ENCODE results near the gene SLC1A7. TPM values are rescaled to one million over a fixed set of nuclear protein-coding genes. Genes with fewer than 3 reads are reported as not detected.

Gene SLC1A7
- total RNA-seq, 1 experiment from 2014 or later: not detected

GRCh38 chr1:53166912-53167311 lies 24.5 kb upstream of the SLC1A7 start:
- no peak for ATAC-seq
- H3K9ac ChIP-seq (ENCODE audit: low read length): no peak overlapping the region
- TF ChIP-seq EZH2phosphoT487 (IDR thresholded peaks at IDR 0.05; ENCODE audit: borderline replicate concordance) (no peak), JUND (IDR thresholded peaks at IDR 0.05) (no peak), CBX3 (IDR thresholded peaks at IDR 0.05; ENCODE audit: low read depth) (no peak), POLR2A (IDR thresholded peaks at IDR 0.05; ENCODE audit: borderline replicate concordance, extremely low read depth, insufficient read depth, insufficient read length) (no peak), SRF (IDR thresholded peaks at IDR 0.05; ENCODE audit: low read depth) (no peak)
- no peaks in the 10 kb centered on the region for H3K9me3 ChIP-seq (ENCODE audit: control insufficient read depth in 1 of 2, insufficient read depth in 1 of 2, low read depth in 1 of 2, low read length in 2 of 2)
- H3K4me3 ChIP-seq (replicated peaks in 1 of 2; ENCODE audit: low read depth in 1 of 2, low read length in 2 of 2): no peak overlapping the region
- no peaks in the 10 kb centered on the region for H3K4me1 ChIP-seq (ENCODE audit: control insufficient read depth in 1 of 2, insufficient read depth in 2 of 2, low read length in 2 of 2)
- ChIA-PET RAD21 (ENCODE audit: low non-redundant PET in 1 of 2, low total read pairs in 2 of 2, uncharacterized antibody in 2 of 2, unreplicated experiment in 2 of 2) (no interaction called here), POLR2A (no interaction called here), CTCF (interaction anchor here (0.9 kb wide), 1 partner anchor 14 kb away, joined by 3 read pairs; no protein-coding TSS in a partner anchor)
- H2AFZ ChIP-seq (ENCODE audit: low read depth, low read length, poor library complexity, severe bottlenecking): no peak overlapping the region
- DNase-seq (ENCODE audit: low read depth, low spot score): no peak
- no peaks in the 10 kb centered on the region for H3K9me2 ChIP-seq (ENCODE audit: insufficient read depth)
- intact Hi-C loops (cut with micrococcal nuclease): no loop called here
- no peaks in the 10 kb centered on the region for H3K27me3 ChIP-seq (ENCODE audit: insufficient read depth, low read length)
- no TSS peak for BruUV-seq (replicated peaks)
- H3K79me2 ChIP-seq (ENCODE audit: insufficient read depth, low read length): no peaks in the 10 kb centered on the region
- H4K20me1 ChIP-seq (ENCODE audit: insufficient read depth): no peaks in the 10 kb centered on the region
- no peaks in the 10 kb centered on the region for H3K36me3 ChIP-seq (ENCODE audit: control insufficient read depth in 1 of 2, insufficient read depth in 2 of 2, low read length in 2 of 2)
- no peak overlapping the region for H3K27ac ChIP-seq (ENCODE audit: low read depth, low read length)
- H3K4me2 ChIP-seq (ENCODE audit: low read length): no peak overlapping the region

GRCh38 chr1:53166366-53166765 lies 23.9 kb upstream of the SLC1A7 start:
- Histone ChIP-seq H4K20me1 (ENCODE audit: insufficient read depth) (no peaks in the 10 kb centered on the region), H3K27me3 (ENCODE audit: insufficient read depth, low read length) (no peaks in the 10 kb centered on the region), H3K9me3 (ENCODE audit: control insufficient read depth in 1 of 2, insufficient read depth in 1 of 2, low read depth in 1 of 2, low read length in 2 of 2) (no peaks in the 10 kb centered on the region), H3K4me1 (ENCODE audit: control insufficient read depth in 1 of 2, insufficient read depth in 2 of 2, low read length in 2 of 2) (no peaks in the 10 kb centered on the region), H3K27ac (ENCODE audit: low read depth, low read length) (no peak overlapping the region), H3K79me2 (ENCODE audit: insufficient read depth, low read length) (no peaks in the 10 kb centered on the region), H3K36me3 (ENCODE audit: control insufficient read depth in 1 of 2, insufficient read depth in 2 of 2, low read length in 2 of 2) (no peaks in the 10 kb centered on the region), H2AFZ (ENCODE audit: low read depth, low read length, poor library complexity, severe bottlenecking) (no peak overlapping the region), H3K4me2 (ENCODE audit: low read length) (no peak overlapping the region), H3K4me3 (replicated peaks in 1 of 2; ENCODE audit: low read depth in 1 of 2, low read length in 2 of 2) (no peak overlapping the region), H3K9me2 (ENCODE audit: insufficient read depth) (no peaks in the 10 kb centered on the region), H3K9ac (ENCODE audit: low read length) (no peak overlapping the region)
- ChIA-PET CTCF (interaction anchor here (0.9 kb wide), 1 partner anchor 14 kb away, joined by 3 read pairs; no protein-coding TSS in a partner anchor), RAD21 (ENCODE audit: low non-redundant PET in 1 of 2, low total read pairs in 2 of 2, uncharacterized antibody in 2 of 2, unreplicated experiment in 2 of 2) (no interaction called here), POLR2A (no interaction called here)
- DNase-seq (ENCODE audit: low read depth, low spot score) (no peak), ATAC-seq (no peak)
- TF ChIP-seq TCF7L2 (IDR thresholded peaks at IDR 0.05; ENCODE audit: borderline replicate concordance, extremely low read depth, insufficient read depth, insufficient read length) (no peak), ELF1 (IDR thresholded peaks at IDR 0.05; ENCODE audit: borderline replicate concordance, low read depth) (no peak), MAX (IDR thresholded peaks at IDR 0.05) (no peak), POLR2A (IDR thresholded peaks at IDR 0.05; ENCODE audit: borderline replicate concordance, extremely low read depth, insufficient read depth, insufficient read length) (no peak), RAD21 (IDR thresholded peaks at IDR 0.05; ENCODE audit: low read depth) (no peak), EZH2phosphoT487 (IDR thresholded peaks at IDR 0.05; ENCODE audit: borderline replicate concordance) (no peak), SP1 (IDR thresholded peaks at IDR 0.05; ENCODE audit: low read depth) (no peak), ZNF274 (IDR thresholded peaks at IDR 0.05; ENCODE audit: low read depth, low read length) (no peak), JUND (IDR thresholded peaks at IDR 0.05) (no peak), ZFX (IDR thresholded peaks at IDR 0.05) (no peak), FOSL1 (IDR thresholded peaks at IDR 0.05; ENCODE audit: low read depth) (no peak), SIN3A (IDR thresholded peaks at IDR 0.05; ENCODE audit: low read depth) (no peak), YY1 (IDR thresholded peaks at IDR 0.05; ENCODE audit: extremely low read depth, insufficient replicate concordance, low read depth, low read length) (no peak), ZBTB33 (IDR thresholded peaks at IDR 0.05; ENCODE audit: extremely low read depth, insufficient replicate concordance, low read length) (no peak), EGR1 (IDR thresholded peaks at IDR 0.05; ENCODE audit: low read depth) (no peak), CEBPB (IDR thresholded peaks at IDR 0.05; ENCODE audit: low read depth) (no peak), ATF3 (IDR thresholded peaks at IDR 0.05) (no peak), SRF (IDR thresholded peaks at IDR 0.05; ENCODE audit: low read depth) (no peak)
- no TSS peak for BruUV-seq (replicated peaks)
- intact Hi-C loops (cut with micrococcal nuclease): no loop called here

All from HCT116 (cell line).